Transverse colon (tissue), 4 donors: Measurements from ENCODE around the gene OTC. TPM values are rescaled to one million over a fixed set of nuclear protein-coding genes. Genes with fewer than 3 reads are reported as not detected.

Experiments used
- DNase-seq: peaks from one replicate; pipeline ENCODE4 v3.0.0-alpha.2; 2019
- H3K27ac ChIP-seq, 4 donors: fragments of 200-600 bp; sonication (generic); 2 replicates each; pipeline ENCODE4 v1.5.1; 2016 to 2018; ENCODE audit warnings: inconsistent platforms in 4 of 4
- H3K27me3 ChIP-seq: fragments of 200-600 bp; sonication (generic); 2 replicates; pipeline ENCODE4 v1.5.1; 2017; ENCODE audit warnings: inconsistent platforms
- H3K36me3 ChIP-seq, 4 donors: fragments of 200-600 bp; sonication (generic); 2 replicates each; pipeline ENCODE4 v1.5.1; 2017 to 2019; ENCODE audit warnings: inconsistent platforms in 4 of 4
- H3K4me1 ChIP-seq, 4 donors: fragments of 200-600 bp; sonication (generic); 2 replicates each; pipeline ENCODE4 v1.5.1; 2017 to 2020; ENCODE audit warnings: inconsistent platforms in 4 of 4
- H3K4me3 ChIP-seq, 4 donors: fragments of 200-600 bp; sonication (generic); 1 replicate in 1 of 4; 2 replicates in 3 of 4; pipeline versions ENCODE4 v1.5.1 to v1.6.1; 2017 to 2019; ENCODE audit warnings: inconsistent platforms in 4 of 4
- H3K9me3 ChIP-seq, 2 donors: fragments of 200-600 bp; sonication (generic); 2 replicates each; pipeline ENCODE4 v1.5.1; 2017 to 2019; ENCODE audit warnings: inconsistent platforms in 2 of 2
- CTCF ChIP-seq, 5 experiments: fragments of 200-600 bp in 3 of 5; fragments of 450-650 bp in 2 of 5; sonication (generic) in 3 of 5; IDR thresholded peaks; 1 replicate in 2 of 5; 2 replicates in 3 of 5; pipeline ENCODE4 v1.5.1; 2016 to 2017; ENCODE audit warnings: antibody characterized with exemption in 5 of 5, inconsistent platforms in 3 of 5, mild to moderate bottlenecking in 2 of 5, moderate library complexity in 1 of 5
- EP300 ChIP-seq: sonication (generic); formaldehyde crosslinking; IDR thresholded peaks from one replicate; pipeline ENCODE4 v1.6.1; 2017; ENCODE audit warnings: antibody characterized with exemption, low read depth
- POLR2A ChIP-seq: fragments of 450-650 bp; IDR thresholded peaks from one replicate; pipeline ENCODE4 v1.6.1; 2016; ENCODE audit warnings: antibody characterized with exemption, mild to moderate bottlenecking, moderate library complexity
- POLR2AphosphoS5 ChIP-seq, 3 donors: sonication (generic); formaldehyde crosslinking; IDR thresholded peaks; one replicate each; pipeline ENCODE4 v1.6.1; 2016; ENCODE audit warnings: antibody characterized with exemption in 3 of 3
- WGBS, 2 donors: methylation state at CpG; one replicate each; pipeline ENCODE4 v1.1.5; 2018; ENCODE audit warnings: low coverage in 1 of 2; 5-methylcytosine and 5-hydroxymethylcytosine counted together
- in situ Hi-C, 4 donors: fragments of 200-750 bp; cut with MboI; loops; one replicate each; pipeline versions ENCODE4 v1.15.0 to v1.15.1; 2017; ENCODE audit warnings: low sequenced_read_pairs in 3 of 4, low pct_ligation_motif_present in 1 of 4, low pct_unique_long_range_greater_than_20kb in 1 of 4
- intact Hi-C: fragments of 100-400 bp; cut with DNase I; formaldehyde crosslinking; loops from one replicate; pipeline ENCODE4 v1.15.1; 2023; ENCODE audit warnings: low total_unique reads
- total RNA-seq, 4 donors: library from RNA; depleted of rRNA; stranded (reverse); fragments of >200 nt; gene quantifications; one replicate each; pipeline ENCODE4 v1.1.0, GENCODE V29; 2016

OTC gene
- total RNA-seq, 4 donors from 2014 or later, result 0.95 to 1.4 TPM; not detected in 2

DNA sequence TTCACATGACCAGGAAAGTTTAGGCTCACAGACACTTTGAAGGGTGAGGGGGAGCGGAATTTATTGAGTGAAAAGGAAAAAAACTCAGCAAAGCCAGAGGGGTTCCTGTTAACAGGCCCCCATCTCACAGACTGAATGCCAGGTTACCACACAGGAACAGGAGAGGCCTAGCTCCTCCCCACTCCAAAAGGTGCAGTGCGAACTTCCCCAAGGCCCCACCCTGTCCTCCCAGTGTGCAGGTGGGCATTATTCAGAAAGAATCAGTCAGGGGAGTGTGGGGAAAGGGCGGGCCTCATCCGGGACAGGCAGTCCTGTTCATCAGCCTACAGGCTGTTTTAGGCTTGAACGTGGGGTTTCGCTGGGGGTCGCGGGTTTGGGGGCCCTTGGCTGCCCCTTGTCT lies 4.0 kb downstream of the OTC start:
- H3K4me1 ChIP-seq, result no peaks in the 10 kb centered on the region
- intact Hi-C loops, result no loop called here
- no peaks in the 10 kb centered on the region for H3K27me3 ChIP-seq
- no peaks in the 10 kb centered on the region for H3K36me3 ChIP-seq
- H3K27ac ChIP-seq, result no peak overlapping the region
- in situ Hi-C loops, result loop anchor here in 1 of 4 donors (25.0 kb wide), 1 partner anchor 94 kb away; no protein-coding TSS in a partner anchor
- no peak overlapping the region for H3K4me3 ChIP-seq
- DNase-seq, result no peak
- TF ChIP-seq EP300, result no peak
- no peak for TF ChIP-seq CTCF (IDR thresholded peaks at IDR 0.05)
- TF ChIP-seq POLR2AphosphoS5 (IDR thresholded peaks at IDR 0.05), result no peak
- 74% methylated on average over 8 of the region's 8 CpGs; no CpG with 5 or more reads in 1 of the 2 donors for whole genome bisulfite sequencing, 2 donors
- no peaks in the 10 kb centered on the region for H3K9me3 ChIP-seq

GRCh38 chrX:38357747-38358673 lies 5.6 kb downstream of the OTC start:
- no peak for DNase-seq
- TF ChIP-seq EP300 (no peak), POLR2A (no peak), POLR2AphosphoS5 (IDR thresholded peaks at IDR 0.05) (no peak), CTCF (IDR thresholded peaks at IDR 0.05) (no peak)
- intact Hi-C loops, result no loop called here
- Histone ChIP-seq H3K4me3 (no peak overlapping the region), H3K9me3 (no peaks in the 10 kb centered on the region), H3K4me1 (no peaks in the 10 kb centered on the region), H3K36me3 (no peaks in the 10 kb centered on the region), H3K27me3 (no peaks in the 10 kb centered on the region), H3K27ac (no peak overlapping the region)
- WGBS, 2 donors, result 54 to 86% methylated on average over 1 to 4 of the region's 4 CpGs
- in situ Hi-C loops, result loop anchor here in 1 of 4 donors (25.0 kb wide), 1 partner anchor 96 kb away; no protein-coding TSS in a partner anchor

- Histone ChIP-seq H3K4me3 (no peak overlapping the region), H3K27me3 (no peaks in the 10 kb centered on the region), H3K36me3 (no peaks in the 10 kb centered on the region), H3K27ac (no peak overlapping the region), H3K4me1 (no peaks in the 10 kb centered on the region), H3K9me3 (no peaks in the 10 kb centered on the region)
- intact Hi-C loops, result no loop called here
- DNase-seq, result no peak
- in situ Hi-C loops, result loop anchor here in 1 of 4 donors (25.0 kb wide), 1 partner anchor 101 kb away; no protein-coding TSS in a partner anchor
- TF ChIP-seq EP300, result no peak
- no peak for TF ChIP-seq CTCF (IDR thresholded peaks at IDR 0.05)
- TF ChIP-seq POLR2AphosphoS5 (IDR thresholded peaks at IDR 0.05), result no peak
- no peak for TF ChIP-seq POLR2A
Observed at GRCh38 chrX:38363046-38363445, 10.6 kb downstream of the OTC start.

DNA sequence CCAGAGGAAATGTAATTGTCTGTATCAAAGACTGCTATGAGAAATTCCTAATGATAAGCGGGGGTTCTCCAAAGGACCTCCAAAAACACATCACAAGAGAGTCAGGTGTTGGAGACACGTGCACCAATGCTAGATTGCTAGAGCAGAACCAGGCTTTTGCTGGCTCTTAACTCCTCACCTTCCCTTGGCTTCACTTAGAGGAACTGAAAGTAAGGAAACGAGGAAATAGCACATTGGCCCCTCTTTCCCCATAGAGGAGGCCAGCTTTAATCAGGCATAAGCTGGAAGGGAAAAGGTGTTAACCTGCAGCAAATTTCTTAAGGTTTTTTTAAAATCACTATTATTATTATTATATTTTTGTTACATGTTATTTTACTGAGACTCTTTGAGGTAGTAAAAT lies 13.6 kb downstream of the OTC start:
- H3K27me3 ChIP-seq, result no peaks in the 10 kb centered on the region
- DNase-seq, result no peak
- no peaks in the 10 kb centered on the region for H3K4me1 ChIP-seq
- H3K4me3 ChIP-seq, result no peak overlapping the region
- in situ Hi-C loops, result loop anchor here in 1 of 4 donors (25.0 kb wide), 1 partner anchor 104 kb away; no protein-coding TSS in a partner anchor
- H3K27ac ChIP-seq, result no peak overlapping the region
- no peaks in the 10 kb centered on the region for H3K9me3 ChIP-seq
- H3K36me3 ChIP-seq, result no peaks in the 10 kb centered on the region
- WGBS, 2 donors, result 53% methylated on average over 3 of the region's 3 CpGs; no CpG with 5 or more reads in 1 of the 2 donors
- TF ChIP-seq EP300 (no peak), CTCF (IDR thresholded peaks at IDR 0.05) (no peak), POLR2AphosphoS5 (IDR thresholded peaks at IDR 0.05) (no peak), POLR2A (no peak)
- intact Hi-C loops, result no loop called here
